ENCODE data around the gene TMX2. TPM values are rescaled to one million over a fixed set of nuclear protein-coding genes. Genes with fewer than 3 reads are reported as not detected.

TMX2 gene
- total RNA-seq, 1 donor from 2014 or later: 84.4 TPM

DNA sequence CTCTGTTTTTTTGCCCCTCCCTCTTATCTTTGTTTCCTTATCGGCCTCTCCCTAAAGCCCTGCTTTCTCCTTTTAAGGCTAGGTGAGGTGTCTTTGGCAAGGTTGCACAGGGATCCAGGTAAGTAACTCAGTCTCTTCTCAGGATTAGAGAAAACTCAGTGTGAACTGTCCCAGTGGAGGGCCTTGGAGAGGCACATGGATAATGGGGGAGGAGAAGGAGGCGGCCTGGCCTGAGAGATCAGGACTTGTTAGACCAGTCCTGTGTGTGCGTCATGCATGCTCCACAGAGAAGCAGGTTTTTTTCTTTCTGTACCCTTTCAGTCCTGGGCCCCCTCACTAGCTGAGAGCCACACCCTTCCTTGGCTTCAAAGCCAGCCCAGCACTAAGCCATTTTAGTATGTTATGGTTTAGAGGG is 69.1 kb downstream of the TMX2 start:
- H3K9me3 Mint-ChIP-seq: no peaks in the 10 kb centered on the region
- no peak for DNase-seq (ENCODE audit: extremely low spot score, unreplicated experiment)
- peak overlapping the region; percentile 78 for H3K4me3 Mint-ChIP-seq
- peaks cover 20% of the 10 kb centered on the region for H3K36me3 Mint-ChIP-seq
- no peaks in the 10 kb centered on the region for H3K27me3 Mint-ChIP-seq
- H3K4me1 Mint-ChIP-seq (ENCODE audit: unreplicated experiment): peaks cover 57% of the 10 kb centered on the region
- peak overlapping the region; percentile 97 for H3K27ac Mint-ChIP-seq
- TF ChIP-seq, protein P1, sequence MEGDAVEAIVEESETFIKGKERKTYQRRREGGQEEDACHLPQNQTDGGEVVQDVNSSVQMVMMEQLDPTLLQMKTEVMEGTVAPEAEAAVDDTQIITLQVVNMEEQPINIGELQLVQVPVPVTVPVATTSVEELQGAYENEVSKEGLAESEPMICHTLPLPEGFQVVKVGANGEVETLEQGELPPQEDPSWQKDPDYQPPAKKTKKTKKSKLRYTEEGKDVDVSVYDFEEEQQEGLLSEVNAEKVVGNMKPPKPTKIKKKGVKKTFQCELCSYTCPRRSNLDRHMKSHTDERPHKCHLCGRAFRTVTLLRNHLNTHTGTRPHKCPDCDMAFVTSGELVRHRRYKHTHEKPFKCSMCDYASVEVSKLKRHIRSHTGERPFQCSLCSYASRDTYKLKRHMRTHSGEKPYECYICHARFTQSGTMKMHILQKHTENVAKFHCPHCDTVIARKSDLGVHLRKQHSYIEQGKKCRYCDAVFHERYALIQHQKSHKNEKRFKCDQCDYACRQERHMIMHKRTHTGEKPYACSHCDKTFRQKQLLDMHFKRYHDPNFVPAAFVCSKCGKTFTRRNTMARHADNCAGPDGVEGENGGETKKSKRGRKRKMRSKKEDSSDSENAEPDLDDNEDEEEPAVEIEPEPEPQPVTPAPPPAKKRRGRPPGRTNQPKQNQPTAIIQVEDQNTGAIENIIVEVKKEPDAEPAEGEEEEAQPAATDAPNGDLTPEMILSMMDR (conservative IDR thresholded peaks at IDR 0.05): no peak

DNA sequence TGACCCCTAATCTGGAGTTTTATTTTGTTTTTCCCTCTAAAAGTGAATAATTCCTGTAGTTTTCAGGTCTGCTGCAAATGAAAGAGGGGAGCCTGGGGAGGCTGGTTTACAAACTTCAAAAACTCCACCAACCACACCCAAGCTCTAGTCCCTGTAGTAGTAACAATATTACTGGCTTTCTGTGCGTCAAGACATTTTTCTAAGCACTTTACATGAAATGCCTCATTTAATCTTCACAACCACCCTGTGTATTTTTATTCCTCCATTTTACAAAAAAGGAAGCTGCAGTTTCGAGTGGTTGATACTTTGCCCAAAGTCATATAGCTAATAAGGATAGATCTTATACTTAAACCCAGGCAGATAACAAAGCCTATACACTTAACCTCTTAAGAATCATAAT is 72.7 kb downstream of the TMX2 start:
- no peak for DNase-seq (ENCODE audit: extremely low spot score, unreplicated experiment)
- peak overlapping the region; percentile 84 for H3K27ac Mint-ChIP-seq
- TF ChIP-seq, protein P1 (conservative IDR thresholded peaks at IDR 0.05): no peak
- peaks cover 30% of the 10 kb centered on the region for H3K36me3 Mint-ChIP-seq
- H3K4me1 Mint-ChIP-seq (ENCODE audit: unreplicated experiment): peaks cover 50% of the 10 kb centered on the region
- H3K27me3 Mint-ChIP-seq: no peaks in the 10 kb centered on the region
- H3K9me3 Mint-ChIP-seq: no peaks in the 10 kb centered on the region
- H3K4me3 Mint-ChIP-seq: peak overlapping the region; percentile 44

GRCh38 chr11:57786436-57786835 is 74.0 kb downstream of the TMX2 start:
- Mint-ChIP-seq H3K4me1 (ENCODE audit: unreplicated experiment) (peaks cover 46% of the 10 kb centered on the region), H3K27ac (peak overlapping the region; percentile 91), H3K4me3 (peak overlapping the region; percentile 49), H3K27me3 (no peaks in the 10 kb centered on the region), H3K36me3 (peaks cover 35% of the 10 kb centered on the region), H3K9me3 (no peaks in the 10 kb centered on the region)
- TF ChIP-seq, protein P1 (conservative IDR thresholded peaks at IDR 0.05): no peak
- DNase-seq (ENCODE audit: extremely low spot score, unreplicated experiment): no peak

DNA sequence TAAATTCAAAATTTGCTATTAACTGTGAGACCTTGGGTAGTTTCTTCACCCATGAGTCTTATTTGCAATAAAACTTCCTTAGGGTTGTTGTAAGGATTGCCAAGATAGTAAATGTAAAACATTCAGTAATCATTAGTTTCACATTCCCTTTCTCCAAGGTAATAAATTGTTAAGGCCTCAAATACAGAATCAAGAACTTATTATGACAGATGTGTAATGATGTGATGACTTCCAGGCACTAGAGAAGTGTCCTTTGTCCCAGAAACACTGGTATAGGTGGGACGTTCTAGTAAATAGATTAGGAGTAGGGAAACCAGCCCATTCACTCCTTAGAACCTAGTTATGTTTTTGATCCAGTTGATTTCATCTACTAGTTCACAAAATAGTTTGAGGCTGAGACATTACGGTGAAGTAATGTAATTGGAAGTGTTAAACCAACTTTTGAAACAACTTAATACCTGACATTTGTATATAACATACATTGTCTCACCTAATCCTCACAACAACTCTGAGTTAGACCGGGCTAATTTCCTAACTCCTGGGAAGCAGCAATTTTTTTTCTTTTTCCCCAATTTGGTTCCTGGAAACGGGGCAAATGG is 74.7 kb downstream of the TMX2 start:
- H3K36me3 Mint-ChIP-seq: peaks cover 36% of the 10 kb centered on the region
- peak overlapping the region; percentile 91 for H3K27ac Mint-ChIP-seq
- H3K9me3 Mint-ChIP-seq: peaks cover 3% of the 10 kb centered on the region
- no peaks in the 10 kb centered on the region for H3K27me3 Mint-ChIP-seq
- no peak for DNase-seq (ENCODE audit: extremely low spot score, unreplicated experiment)
- TF ChIP-seq, protein P1 (conservative IDR thresholded peaks at IDR 0.05): no peak
- peaks cover 43% of the 10 kb centered on the region for H3K4me1 Mint-ChIP-seq (ENCODE audit: unreplicated experiment)
- peak overlapping the region; percentile 49 for H3K4me3 Mint-ChIP-seq

DNA sequence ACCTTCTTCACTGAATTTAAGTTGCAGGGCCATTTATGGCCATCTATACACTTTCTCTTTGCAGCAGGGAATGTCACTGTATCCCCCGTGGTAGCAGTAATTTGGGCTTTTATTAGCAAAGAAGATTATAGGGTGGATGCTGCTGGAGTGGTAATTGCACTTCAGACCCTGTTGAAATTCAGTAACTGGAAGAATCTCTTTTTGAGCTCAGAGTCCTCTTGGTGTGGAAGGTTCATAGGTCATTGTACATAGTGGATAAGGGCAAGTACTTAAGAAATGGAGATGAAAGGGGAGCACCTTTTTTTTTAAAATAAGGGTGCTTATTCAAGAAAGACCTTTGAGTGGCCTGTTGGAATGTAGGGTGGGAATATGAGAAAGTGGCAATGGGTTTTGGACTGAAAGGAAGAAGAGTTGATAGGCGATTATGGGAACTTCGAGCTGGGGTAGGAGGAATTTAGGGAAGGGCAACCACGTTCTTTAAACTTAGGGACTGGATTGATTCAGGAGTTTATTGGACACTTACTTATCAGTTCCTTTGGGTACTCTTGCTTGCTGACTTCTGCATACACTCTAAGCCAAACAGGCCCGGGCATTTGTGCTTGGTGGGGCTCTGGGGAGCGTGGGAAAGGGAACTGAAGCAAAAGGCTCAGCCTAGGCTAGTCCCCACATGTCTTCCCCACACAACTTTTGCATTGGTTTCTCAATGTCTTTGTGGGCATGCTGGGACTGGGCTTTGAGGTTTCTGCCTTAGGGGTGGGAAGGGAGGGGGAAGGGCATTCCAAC is 75.7 kb downstream of the TMX2 start:
- H3K4me1 Mint-ChIP-seq (ENCODE audit: unreplicated experiment): peaks cover 51% of the 10 kb centered on the region

More for the DNA sequence above, 75.7 kb downstream of the TMX2 start:
- H3K36me3 Mint-ChIP-seq: peaks cover 37% of the 10 kb centered on the region
- H3K27ac Mint-ChIP-seq: peak overlapping the region; percentile 91
- TF ChIP-seq, protein P1 (conservative IDR thresholded peaks at IDR 0.05): no peak
- DNase-seq (ENCODE audit: extremely low spot score, unreplicated experiment): no peak
- H3K4me3 Mint-ChIP-seq: peak overlapping the region; percentile 49
- no peaks in the 10 kb centered on the region for H3K27me3 Mint-ChIP-seq
- H3K9me3 Mint-ChIP-seq: peaks cover 5% of the 10 kb centered on the region

Data from type B pancreatic cell (in vitro differentiated cells).